Measurements from ENCODE around the gene FGB. TPM values are rescaled to one million over a fixed set of nuclear protein-coding genes. Genes with fewer than 3 reads are reported as not detected.

Gene FGB
- total RNA-seq, 1 donor from 2014 or later = not detected

- TF ChIP-seq, protein P1, sequence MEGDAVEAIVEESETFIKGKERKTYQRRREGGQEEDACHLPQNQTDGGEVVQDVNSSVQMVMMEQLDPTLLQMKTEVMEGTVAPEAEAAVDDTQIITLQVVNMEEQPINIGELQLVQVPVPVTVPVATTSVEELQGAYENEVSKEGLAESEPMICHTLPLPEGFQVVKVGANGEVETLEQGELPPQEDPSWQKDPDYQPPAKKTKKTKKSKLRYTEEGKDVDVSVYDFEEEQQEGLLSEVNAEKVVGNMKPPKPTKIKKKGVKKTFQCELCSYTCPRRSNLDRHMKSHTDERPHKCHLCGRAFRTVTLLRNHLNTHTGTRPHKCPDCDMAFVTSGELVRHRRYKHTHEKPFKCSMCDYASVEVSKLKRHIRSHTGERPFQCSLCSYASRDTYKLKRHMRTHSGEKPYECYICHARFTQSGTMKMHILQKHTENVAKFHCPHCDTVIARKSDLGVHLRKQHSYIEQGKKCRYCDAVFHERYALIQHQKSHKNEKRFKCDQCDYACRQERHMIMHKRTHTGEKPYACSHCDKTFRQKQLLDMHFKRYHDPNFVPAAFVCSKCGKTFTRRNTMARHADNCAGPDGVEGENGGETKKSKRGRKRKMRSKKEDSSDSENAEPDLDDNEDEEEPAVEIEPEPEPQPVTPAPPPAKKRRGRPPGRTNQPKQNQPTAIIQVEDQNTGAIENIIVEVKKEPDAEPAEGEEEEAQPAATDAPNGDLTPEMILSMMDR (IDR thresholded peaks at IDR 0.05; ENCODE audit: partially characterized antibody, unreplicated experiment) = no peak
- no peaks in the 10 kb centered on the region for H3K9me3 Mint-ChIP-seq (ENCODE audit: unreplicated experiment)
- H3K4me3 Mint-ChIP-seq (ENCODE audit: unreplicated experiment) = no peak overlapping the region
- H3K4me1 Mint-ChIP-seq (ENCODE audit: low read depth, unreplicated experiment) = peaks cover 3% of the 10 kb centered on the region
- no peaks in the 10 kb centered on the region for H3K36me3 Mint-ChIP-seq (ENCODE audit: unreplicated experiment)
- DNase-seq = no peak
- H3K27me3 Mint-ChIP-seq (ENCODE audit: unreplicated experiment) = no peaks in the 10 kb centered on the region
- no peak overlapping the region for H3K27ac Mint-ChIP-seq (ENCODE audit: unreplicated experiment)
Measured at GRCh38 chr4:154565704-154566103, 2.9 kb downstream of the FGB start.

GRCh38 chr4:154566639-154567204, 3.9 kb downstream of the FGB start:
- no peak for DNase-seq
- no peaks in the 10 kb centered on the region for H3K36me3 Mint-ChIP-seq (ENCODE audit: unreplicated experiment)
- H3K27me3 Mint-ChIP-seq (ENCODE audit: unreplicated experiment) = no peaks in the 10 kb centered on the region
- TF ChIP-seq, protein P1 (IDR thresholded peaks at IDR 0.05; ENCODE audit: partially characterized antibody, unreplicated experiment) = no peak
- H3K4me1 Mint-ChIP-seq (ENCODE audit: low read depth, unreplicated experiment) = peaks cover 3% of the 10 kb centered on the region
- no peaks in the 10 kb centered on the region for H3K9me3 Mint-ChIP-seq (ENCODE audit: unreplicated experiment)
- no peak overlapping the region for H3K27ac Mint-ChIP-seq (ENCODE audit: unreplicated experiment)
- H3K4me3 Mint-ChIP-seq (ENCODE audit: unreplicated experiment) = no peak overlapping the region

- no peaks in the 10 kb centered on the region for H3K27me3 Mint-ChIP-seq (ENCODE audit: unreplicated experiment)
- no peaks in the 10 kb centered on the region for H3K9me3 Mint-ChIP-seq (ENCODE audit: unreplicated experiment)
- TF ChIP-seq, protein P1 (IDR thresholded peaks at IDR 0.05; ENCODE audit: partially characterized antibody, unreplicated experiment) = no peak
- no peaks in the 10 kb centered on the region for H3K36me3 Mint-ChIP-seq (ENCODE audit: unreplicated experiment)
- no peak overlapping the region for H3K27ac Mint-ChIP-seq (ENCODE audit: unreplicated experiment)
- peaks cover 3% of the 10 kb centered on the region for H3K4me1 Mint-ChIP-seq (ENCODE audit: low read depth, unreplicated experiment)
- no peak overlapping the region for H3K4me3 Mint-ChIP-seq (ENCODE audit: unreplicated experiment)
- no peak for DNase-seq
Measured at GRCh38 chr4:154569028-154569427, 6.2 kb downstream of the FGB start.

- TF ChIP-seq, protein P1 (IDR thresholded peaks at IDR 0.05; ENCODE audit: partially characterized antibody, unreplicated experiment) = no peak
- no peaks in the 10 kb centered on the region for H3K9me3 Mint-ChIP-seq (ENCODE audit: unreplicated experiment)
- H3K27me3 Mint-ChIP-seq (ENCODE audit: unreplicated experiment) = no peaks in the 10 kb centered on the region
- H3K4me1 Mint-ChIP-seq (ENCODE audit: low read depth, unreplicated experiment) = peaks cover 3% of the 10 kb centered on the region
- H3K4me3 Mint-ChIP-seq (ENCODE audit: unreplicated experiment) = no peak overlapping the region
- no peaks in the 10 kb centered on the region for H3K36me3 Mint-ChIP-seq (ENCODE audit: unreplicated experiment)
- DNase-seq = no peak
- no peak overlapping the region for H3K27ac Mint-ChIP-seq (ENCODE audit: unreplicated experiment)
Measured at GRCh38 chr4:154569584-154569983, 6.8 kb downstream of the FGB start.

DNA sequence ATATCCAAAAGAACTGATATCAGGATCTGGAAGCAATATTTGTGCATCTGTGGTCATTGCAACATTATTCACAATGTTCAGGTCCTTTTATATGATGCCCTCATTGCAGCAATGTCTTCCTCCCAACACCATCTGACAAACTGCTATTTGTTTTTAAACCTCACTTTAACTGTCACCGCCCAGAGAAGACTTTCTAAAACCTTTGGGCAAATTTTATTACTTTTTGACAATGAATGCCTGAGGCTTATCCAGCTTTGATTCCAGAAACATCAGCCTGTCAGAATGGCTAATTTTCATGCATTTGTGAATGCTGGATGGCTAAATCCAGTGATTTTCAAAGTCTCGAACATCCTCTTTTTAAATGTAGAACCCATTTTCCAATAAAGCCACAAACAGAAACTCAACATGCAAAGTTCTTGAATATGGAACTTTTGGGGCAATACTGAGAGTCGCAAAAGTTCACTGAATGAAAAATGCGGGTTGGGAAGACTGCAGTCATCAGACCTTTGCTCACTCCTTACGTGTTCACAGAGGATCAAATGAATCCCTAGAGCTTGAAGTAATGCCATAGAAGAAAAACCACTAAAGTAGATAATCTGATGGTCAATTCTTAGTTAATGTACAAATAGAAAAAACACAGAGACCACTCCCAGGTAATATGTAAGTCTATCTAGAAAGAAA, 10.5 kb downstream of the FGB start:
- H3K27me3 Mint-ChIP-seq (ENCODE audit: unreplicated experiment) = no peaks in the 10 kb centered on the region
- TF ChIP-seq, protein P1 (IDR thresholded peaks at IDR 0.05; ENCODE audit: partially characterized antibody, unreplicated experiment) = no peak
- no peak for DNase-seq
- H3K4me3 Mint-ChIP-seq (ENCODE audit: unreplicated experiment) = no peak overlapping the region
- no peaks in the 10 kb centered on the region for H3K4me1 Mint-ChIP-seq (ENCODE audit: low read depth, unreplicated experiment)
- no peaks in the 10 kb centered on the region for H3K36me3 Mint-ChIP-seq (ENCODE audit: unreplicated experiment)
- no peak overlapping the region for H3K27ac Mint-ChIP-seq (ENCODE audit: unreplicated experiment)
- no peaks in the 10 kb centered on the region for H3K9me3 Mint-ChIP-seq (ENCODE audit: unreplicated experiment)

Data from glutamatergic neuron (in vitro differentiated cells).